ENCODE data around the gene CCDC183.
"Not testable (repeated sequence)": the region's sequence is repeated elsewhere in the genome, so short reads cannot be mapped to it uniquely, and the experiment has no call there.

Gene CCDC183

GRCh38 chr9:136760834-136761544, 35.1 kb upstream of the CCDC183 start:
- DNase-seq (ENCODE audit: low read depth): not testable (repeated sequence)

- no peak for DNase-seq (ENCODE audit: low read depth)
These were observed 34.6 kb upstream of the CCDC183 start for GRCh38 chr9:136761545-136761981.

- DNase-seq (ENCODE audit: low read depth): no peak
These were observed 33.9 kb upstream of the CCDC183 start for GRCh38 chr9:136762221-136762691.

GRCh38 chr9:136762915-136763648, 33.1 kb upstream of the CCDC183 start:
- no peak for DNase-seq (ENCODE audit: low read depth)

GRCh38 chr9:136763649-136764035, 32.5 kb upstream of the CCDC183 start:
- DNase-seq (ENCODE audit: low read depth): no peak

- DNase-seq (ENCODE audit: low read depth): no peak
These were observed 31.7 kb upstream of the CCDC183 start, which contains the start of gene LCN15 for GRCh38 chr9:136764301-136764891. TSS of gene LCN15 (minus strand) at chr9:136764518. CDS start at chr9:136764488, 30 bp downstream.

GRCh38 chr9:136765041-136765440, 31.1 kb upstream of the CCDC183 start:
- DNase-seq (ENCODE audit: low read depth): no peak

- DNase-seq (ENCODE audit: low read depth): not testable (repeated sequence)
These were observed 30.3 kb upstream of the CCDC183 start for GRCh38 chr9:136765745-136766409.

- not testable (repeated sequence) for DNase-seq (ENCODE audit: low read depth)
These were observed 29.6 kb upstream of the CCDC183 start for GRCh38 chr9:136766410-136767120.

- peak; percentile 27 for DNase-seq (ENCODE audit: low read depth)
These were observed 26.4 kb upstream of the CCDC183 start for GRCh38 chr9:136769710-136770191.

GRCh38 chr9:136771907-136772415, 24.2 kb upstream of the CCDC183 start:
- no peak for DNase-seq (ENCODE audit: low read depth)

- no peak for DNase-seq (ENCODE audit: low read depth)
These were observed 22.6 kb upstream of the CCDC183 start for GRCh38 chr9:136773386-136774044.

- no peak for DNase-seq (ENCODE audit: low read depth)
These were observed 21.6 kb upstream of the CCDC183 start for GRCh38 chr9:136774416-136775045.

GRCh38 chr9:136775191-136775590, 20.9 kb upstream of the CCDC183 start:
- DNase-seq (ENCODE audit: low read depth): no peak

- DNase-seq (ENCODE audit: low read depth): no peak
These were observed 19.2 kb upstream of the CCDC183 start for GRCh38 chr9:136776947-136777346.

GRCh38 chr9:136777359-136777758, 18.8 kb upstream of the CCDC183 start:
- no peak for DNase-seq (ENCODE audit: low read depth)

- DNase-seq (ENCODE audit: low read depth): no peak
These were observed 16.3 kb upstream of the CCDC183 start for GRCh38 chr9:136779808-136780207.

GRCh38 chr9:136782452-136782851, 13.7 kb upstream of the CCDC183 start:
- DNase-seq (ENCODE audit: low read depth): no peak

- no peak for DNase-seq (ENCODE audit: low read depth)
These were observed 11.7 kb upstream of the CCDC183 start for GRCh38 chr9:136784249-136784996.

GRCh38 chr9:136784997-136785361, 11.2 kb upstream of the CCDC183 start:
- DNase-seq (ENCODE audit: low read depth): no peak
